Stimulated activated CD4-positive, alpha-beta T cell treated with anti-CD3 and anti-CD28 coated beads, TNF-alpha, amount 100 ng/mL, for 4 hours (primary cell): ENCODE measurements around the gene DSCAML1.
"Not testable (repeated sequence)": the region's sequence is repeated elsewhere in the genome, so short reads cannot be mapped to it uniquely, and the experiment has no call there.

Experiments used
- DNase-seq, 3 experiments: peaks; one replicate each; pipeline ENCODE4 v3.0.0-alpha.2; 2020; ENCODE audit warnings: low read depth in 3 of 3

The DSCAML1 gene

DNA sequence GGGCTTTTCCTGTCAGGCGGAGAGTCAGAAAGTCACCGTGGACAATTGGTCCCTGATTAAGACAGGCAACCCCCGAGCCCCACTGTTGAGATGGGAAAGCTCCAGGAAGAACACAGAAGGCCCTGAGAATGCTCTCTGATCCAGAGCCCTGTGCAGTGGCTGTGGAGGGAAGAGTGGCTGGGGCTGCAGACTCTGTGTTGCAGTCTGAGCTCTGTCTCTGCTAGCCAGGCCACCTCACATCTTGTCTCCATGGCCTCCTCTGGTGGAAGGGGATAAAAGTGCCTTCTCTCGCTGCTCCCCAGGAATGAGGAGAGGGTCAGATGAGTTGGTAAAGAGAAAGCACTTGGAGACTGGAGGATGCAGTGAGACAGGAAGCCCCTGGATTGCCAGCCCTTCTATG is 328.1 kb downstream of the DSCAML1 start:
- DNase-seq: no peak

DNA sequence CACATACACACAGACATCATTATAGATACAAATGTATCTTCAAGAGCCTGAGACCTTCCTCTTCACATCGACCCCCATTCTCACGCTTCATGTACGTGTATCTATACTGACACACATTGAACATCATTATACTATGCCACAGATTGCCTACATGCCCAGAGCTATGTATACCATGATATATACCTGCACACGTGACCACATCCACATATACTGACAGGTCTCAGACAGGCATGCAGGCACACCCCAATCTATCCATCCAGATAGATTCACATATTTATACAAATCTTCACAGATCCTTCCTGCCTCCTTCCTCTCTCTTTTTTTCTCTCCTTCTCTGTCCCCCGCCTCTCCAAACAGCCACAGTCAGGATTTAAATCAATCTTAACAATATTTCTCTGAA is 329.2 kb downstream of the DSCAML1 start:
- no peak for DNase-seq

DNA sequence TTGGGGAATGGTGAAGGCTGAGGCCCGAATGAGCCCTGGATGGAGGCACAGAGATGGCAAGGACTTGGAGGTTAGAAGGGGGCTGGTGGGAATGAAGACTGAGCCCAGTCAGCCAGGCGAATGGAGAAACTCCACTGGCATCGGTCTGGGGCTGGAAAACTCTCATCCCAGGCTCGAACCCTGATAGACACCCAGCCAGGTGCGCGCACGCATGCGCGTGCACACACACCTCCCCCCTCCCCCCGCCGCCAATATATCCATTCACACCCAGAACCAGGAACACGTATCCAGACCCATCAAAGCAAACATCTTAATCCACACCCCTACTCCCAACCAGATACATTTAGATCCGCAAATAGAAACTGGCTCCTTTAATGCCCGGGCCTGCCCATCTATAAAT is 330.1 kb downstream of the DSCAML1 start:
- no peak for DNase-seq

DNA sequence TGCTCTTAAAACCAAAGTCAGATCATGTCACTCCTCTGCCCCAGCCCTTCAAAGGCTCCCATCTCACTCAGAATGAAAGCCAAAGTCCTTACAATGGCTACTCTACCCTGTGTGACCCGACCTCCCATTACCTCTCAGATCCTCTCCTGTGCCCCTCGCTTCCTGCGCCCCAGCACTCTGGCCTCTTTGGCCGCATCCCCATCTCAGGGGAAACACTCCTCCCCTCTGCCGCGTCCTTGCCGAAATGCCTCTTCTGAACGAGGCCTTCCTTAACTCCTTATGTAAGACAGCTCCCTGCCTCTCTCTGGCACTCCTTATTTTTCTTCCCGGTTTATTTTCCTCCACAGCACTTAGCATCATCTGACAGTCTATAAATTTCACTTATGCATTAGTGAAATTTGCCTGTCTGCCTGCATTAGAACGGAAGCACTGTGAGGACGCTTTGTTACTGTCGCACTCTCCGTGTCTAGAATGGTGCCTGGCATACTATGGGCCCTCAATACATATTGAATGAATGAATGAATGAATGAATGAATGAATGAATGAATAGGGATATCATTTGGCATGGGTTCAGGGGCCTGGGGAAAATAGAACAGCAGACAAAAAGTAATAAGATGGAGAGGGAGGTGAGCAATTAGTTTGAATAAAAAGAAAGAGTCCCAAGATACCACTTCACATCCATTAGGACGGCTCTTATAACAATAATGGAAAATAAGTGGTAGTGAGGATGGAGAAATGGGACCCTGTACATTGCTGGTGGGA is 331.6 kb downstream of the DSCAML1 start:
- DNase-seq: no peak

DNA sequence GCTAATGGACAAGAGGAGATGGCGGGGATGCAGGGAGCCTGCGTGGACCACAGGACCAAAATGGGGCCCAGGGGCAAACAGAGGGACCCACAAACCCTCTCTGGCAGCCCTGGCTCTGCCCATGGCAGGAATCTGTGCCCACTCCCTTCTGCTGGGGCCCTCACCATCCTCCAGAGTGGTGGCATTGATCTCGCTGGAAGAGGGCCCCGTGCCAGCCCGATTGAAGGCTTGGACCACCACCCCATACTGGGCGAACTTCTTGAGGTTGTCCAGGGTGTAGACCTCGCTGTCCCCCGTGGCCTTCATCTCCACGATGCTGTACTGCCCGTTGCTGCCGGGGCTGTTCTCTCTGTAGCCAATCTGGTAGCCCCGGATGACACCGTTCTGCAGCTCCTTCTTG is 332.2 kb downstream of the DSCAML1 start:
- DNase-seq: no peak

DNA sequence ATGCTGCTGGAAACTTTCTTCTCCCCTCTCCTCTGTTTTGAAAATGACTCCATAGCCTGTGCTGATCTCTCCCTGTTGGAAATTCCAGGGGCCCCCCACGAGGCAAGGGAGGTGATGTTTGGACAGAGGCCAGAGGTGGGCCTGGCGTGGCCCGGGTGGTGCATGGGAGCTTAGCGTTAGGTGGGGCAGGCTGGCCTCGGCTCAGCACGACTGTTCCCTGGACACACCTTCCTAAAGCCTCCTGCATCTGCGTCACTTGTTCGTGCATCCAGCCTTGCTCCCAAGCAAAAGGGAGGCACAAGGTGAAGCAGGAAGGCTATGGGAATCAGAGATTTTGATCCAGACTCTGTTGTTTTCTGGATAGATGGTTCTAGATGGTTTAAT is 334.2 kb downstream of the DSCAML1 start:
- no peak for DNase-seq

DNA sequence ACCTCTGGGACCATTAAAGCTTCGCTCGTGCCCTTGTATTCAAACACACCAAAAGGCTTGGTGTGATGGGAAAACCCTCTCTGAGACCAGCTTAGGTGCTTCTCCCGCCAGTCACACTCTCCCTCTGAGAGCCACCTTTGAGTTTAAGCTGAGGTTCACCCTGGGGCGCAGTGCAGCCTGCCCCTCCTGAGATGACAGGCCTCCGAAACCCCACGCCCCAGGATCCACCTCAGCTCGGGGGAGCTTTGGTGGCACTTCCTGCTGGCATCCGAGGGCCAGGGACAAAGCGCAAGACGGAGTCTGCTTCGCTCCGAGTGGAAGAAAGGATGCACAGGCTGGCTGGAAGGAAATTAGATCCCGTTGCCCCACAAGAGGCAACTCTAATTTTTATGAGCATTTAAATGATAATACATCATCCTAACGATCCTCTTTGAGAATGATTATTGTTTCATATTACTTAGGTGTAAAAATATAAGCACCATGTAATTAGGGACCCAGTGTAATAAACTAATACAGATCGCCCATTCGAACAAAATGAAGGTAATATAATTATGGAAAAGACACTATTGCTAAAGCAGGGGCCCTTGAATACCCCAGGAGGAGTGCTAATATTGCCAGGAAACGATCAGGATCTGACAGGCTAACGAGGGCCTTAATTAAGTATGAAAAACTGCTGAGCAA is 334.7 kb downstream of the DSCAML1 start:
- DNase-seq: no peak

GRCh38 chr11:117461396-117462182 is 335.4 kb downstream of the DSCAML1 start:
- DNase-seq: no peak

DNA sequence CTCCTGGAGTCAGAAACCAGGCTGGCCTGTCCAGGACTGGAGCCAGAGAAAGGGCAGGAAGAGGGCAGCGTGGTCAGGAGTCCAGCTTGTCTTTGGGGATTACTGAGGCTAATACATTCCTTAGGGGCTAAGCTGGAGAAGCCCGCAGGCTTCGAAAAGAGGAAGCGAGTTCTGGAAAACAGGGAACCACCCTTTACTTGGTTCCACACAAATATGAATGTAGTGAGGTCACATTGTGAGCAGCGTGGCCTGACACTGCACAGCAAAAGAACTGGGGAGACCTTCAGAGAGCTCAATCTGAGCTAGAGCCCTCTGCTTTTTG is 337.1 kb downstream of the DSCAML1 start:
- DNase-seq: no peak

GRCh38 chr11:117459123-117459978 is 337.7 kb downstream of the DSCAML1 start:
- no peak for DNase-seq

DNA sequence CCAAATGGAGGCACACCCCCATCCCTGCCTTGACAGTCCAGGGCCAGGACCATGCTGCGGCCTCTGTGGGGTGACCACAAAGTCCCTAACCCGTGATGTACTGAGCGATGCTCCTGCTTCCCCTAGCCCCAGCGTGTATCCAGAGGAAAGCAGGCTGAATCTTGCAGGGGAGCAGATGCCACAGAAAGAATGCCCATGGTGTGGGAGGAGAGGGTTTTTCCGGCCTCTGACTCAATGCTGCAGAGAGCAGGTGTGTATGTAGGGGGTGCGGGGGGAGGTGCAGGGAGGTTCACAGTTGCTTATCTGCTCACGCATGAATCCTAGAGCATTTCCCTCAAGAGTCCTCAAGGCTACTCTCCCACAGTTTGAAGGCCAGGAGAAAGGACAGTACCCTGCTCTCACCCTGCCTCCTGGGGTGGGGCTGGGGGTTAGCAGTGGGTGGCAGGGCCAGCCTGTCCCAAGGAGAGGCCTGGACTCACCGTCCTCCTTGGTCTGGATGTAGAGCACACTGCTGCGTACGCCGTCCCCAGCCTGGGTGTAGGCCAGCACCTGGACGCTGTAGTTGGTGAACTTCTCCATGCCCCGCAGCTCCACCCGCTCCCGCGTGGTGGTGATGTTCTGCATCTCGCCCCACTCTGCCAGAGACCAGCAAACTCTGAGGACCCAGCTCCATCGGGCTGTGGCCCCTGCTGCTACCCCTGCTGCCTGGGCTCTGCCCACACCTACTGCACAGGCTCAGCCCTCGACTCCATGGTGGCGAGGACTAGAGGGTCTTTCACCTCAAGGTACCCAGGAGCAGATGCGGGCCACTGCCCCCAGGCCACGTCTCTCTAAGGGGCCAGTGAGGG is 338.5 kb downstream of the DSCAML1 start:
- DNase-seq: no peak

DNA sequence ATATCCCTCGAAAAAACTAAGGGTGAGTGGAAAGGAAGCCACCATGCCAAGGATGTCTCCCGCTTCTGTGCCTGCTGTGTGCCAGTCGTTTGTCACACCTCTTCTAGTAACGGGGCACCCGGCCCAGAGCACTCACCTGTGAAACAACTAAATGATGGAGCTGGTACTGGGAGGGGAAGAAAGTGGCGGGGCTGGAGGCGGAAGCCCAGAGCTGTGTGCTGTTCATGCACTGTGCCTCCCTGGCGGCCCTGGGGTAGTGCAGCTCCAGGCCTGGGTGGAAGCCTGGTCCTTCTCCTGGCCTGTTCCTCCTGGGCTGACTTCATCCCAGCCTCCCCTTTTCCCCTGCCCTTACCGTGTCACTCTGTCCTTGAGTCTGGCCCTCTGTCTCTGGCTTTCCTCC is 339.2 kb downstream of the DSCAML1 start:
- DNase-seq: no peak

DNA sequence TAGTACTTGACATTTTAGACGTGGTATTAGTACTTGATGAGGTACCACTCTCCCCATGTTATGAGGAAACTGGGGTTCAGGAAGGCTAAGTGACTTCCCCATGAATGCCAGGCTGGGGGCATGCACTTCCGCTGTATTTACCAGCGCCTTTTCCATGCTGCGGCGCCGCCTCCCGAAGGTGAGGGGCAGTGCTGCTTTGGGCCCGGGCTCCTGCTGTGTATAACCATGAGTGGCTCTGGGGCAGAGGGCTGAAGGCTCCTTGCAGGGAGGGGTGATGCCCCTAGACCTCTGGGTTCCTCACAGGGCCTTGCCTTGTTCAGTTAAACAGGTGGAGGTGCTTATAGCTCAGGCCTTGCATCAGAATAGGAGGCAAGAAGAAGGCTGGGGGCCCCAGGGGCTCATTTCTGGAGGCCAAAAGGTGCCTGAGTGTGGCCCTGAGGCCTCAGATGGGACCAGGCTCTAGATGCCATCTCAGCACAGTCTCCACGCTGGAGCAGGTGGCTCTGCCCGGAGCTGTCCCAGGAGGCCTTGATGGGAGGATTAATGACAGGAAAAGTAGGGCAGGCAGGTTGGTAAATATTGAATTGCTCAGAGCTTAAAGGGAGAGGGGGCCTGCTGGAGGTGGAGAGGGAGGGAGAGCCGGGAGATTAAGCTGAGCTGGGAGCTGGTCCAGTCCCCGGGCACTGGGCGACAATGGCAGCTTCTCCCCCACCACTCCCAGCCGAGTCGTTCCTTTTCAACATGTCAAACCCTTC is 339.8 kb downstream of the DSCAML1 start:
- DNase-seq: no peak

DNA sequence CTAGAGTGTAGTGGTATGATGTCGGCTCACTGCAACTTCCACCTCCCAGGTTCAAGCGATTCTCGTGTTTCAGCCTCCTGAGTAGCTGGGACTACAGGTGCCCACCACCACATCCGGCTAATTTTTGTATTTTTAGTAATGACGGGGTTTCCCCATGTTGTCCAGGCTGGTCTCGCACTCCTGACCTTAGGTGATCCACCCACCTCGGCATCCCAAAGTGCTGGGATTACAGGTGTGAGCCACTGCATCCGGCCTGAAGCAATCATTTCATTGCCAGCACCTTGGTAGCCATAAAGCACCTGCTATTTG is 340.3 kb downstream of the DSCAML1 start:
- not testable (repeated sequence) for DNase-seq

DNA sequence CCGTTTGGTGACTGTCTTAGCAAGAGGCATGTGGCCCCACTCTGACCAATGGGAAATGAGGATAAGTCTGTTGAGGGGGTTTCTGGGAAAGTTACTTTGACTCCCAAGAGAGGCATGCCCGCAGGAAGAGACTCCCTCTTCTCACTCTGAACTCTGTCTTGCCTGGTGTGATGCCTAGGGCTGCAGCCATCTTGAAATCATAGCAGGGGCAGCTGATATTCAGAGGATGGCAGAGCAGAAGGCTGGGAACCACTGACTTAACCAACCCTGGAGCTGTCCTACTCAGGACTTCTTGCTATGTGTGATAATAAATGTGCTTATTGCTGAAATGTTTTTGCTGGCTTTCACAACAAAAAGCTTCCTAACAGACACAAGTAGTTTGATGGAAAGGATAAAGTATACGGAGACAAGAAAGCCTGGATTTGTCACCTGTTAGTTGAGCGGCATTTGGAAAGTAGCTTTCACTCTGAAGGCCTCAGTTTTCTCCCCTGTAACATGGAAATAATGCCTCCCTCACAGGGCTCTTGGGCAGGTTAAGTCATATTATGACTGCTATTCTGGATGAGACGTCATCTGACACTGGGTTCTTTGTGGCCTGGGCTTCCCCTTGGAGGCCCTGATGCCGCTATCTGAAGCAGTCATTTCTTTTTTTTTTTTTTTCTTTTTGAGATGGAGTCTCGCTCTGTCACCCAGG is 340.8 kb downstream of the DSCAML1 start:
- no peak for DNase-seq

- DNase-seq: no peak
Measured at GRCh38 chr11:117454564-117454917, 342.5 kb downstream of the DSCAML1 start.

DNA sequence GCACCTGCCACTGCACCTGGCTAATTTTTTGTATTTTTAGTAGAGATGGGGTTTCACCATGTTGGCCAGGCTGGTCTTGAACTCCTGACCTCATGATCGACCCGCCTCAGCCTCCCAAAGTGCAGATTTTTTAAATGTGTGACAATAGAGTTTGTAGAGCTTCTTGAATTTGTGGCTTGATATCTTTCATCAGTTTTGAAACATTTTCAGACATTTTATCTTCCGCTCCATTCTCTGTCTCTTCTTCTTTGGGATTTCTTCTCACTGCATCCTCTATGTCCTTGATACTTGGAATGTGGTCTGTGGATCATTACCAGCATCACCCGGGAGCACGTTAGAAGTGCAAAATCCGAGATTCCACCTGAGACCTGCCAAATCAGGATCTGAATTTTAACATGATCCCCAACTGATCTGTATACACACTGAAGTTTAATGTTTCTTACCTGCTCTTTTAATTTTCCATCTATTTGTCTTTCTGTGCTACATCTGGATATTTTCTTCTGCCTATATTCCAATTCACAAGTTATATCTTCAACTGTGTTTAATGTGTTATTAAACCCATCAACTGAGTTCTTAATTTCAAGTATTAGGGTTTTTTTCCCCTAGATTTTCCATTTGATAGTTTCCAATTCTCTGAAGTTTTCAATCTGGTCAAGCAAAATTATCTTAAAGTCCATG is 343.0 kb downstream of the DSCAML1 start:
- DNase-seq: no peak

GRCh38 chr11:117449111-117449693 is 347.8 kb downstream of the DSCAML1 start:
- DNase-seq: no peak
